Activated naive CD4-positive, alpha-beta T cell treated with anti-CD3 and anti-CD28 coated beads, Interleukin-2, amount 10 ng/mL, durations not matched to agents 7 days and 5 days (primary cell): ENCODE measurements around the gene FAM89B.

Source experiments
- CTCF ChIA-PET: fragments of 350-600 bp; sonication (Branson Sonifier 250); formaldehyde crosslinking; loops from one replicate; lab custom pipeline; 2021; ENCODE audit warnings: antibody characterized with exemption; lab: Charles Lee
- DNase-seq: peaks from one replicate; pipeline ENCODE4 v3.0.0-alpha.2; 2020
- H3K27ac Mint-ChIP-seq: one replicate; pipeline ENCODE4 v1.8.0; 2021; ENCODE audit warnings: mild to moderate bottlenecking, moderate library complexity, mixed read lengths
- H3K27me3 Mint-ChIP-seq: one replicate; pipeline ENCODE4 v1.8.0; 2021; ENCODE audit warnings: mild to moderate bottlenecking, mixed read lengths
- H3K36me3 Mint-ChIP-seq: one replicate; pipeline ENCODE4 v1.8.0; 2021; ENCODE audit warnings: mixed read lengths
- H3K4me1 Mint-ChIP-seq: one replicate; pipeline ENCODE4 v1.8.0; 2021; ENCODE audit warnings: mixed read lengths
- H3K4me3 Mint-ChIP-seq: one replicate; pipeline ENCODE4 v1.8.0; 2021; ENCODE audit warnings: mild to moderate bottlenecking, moderate library complexity, mixed read lengths
- H3K9me3 Mint-ChIP-seq: one replicate; pipeline ENCODE4 v1.8.0; 2021; ENCODE audit warnings: mixed read lengths

FAM89B gene

GRCh38 chr11:65599216-65599954 is 27.0 kb downstream of the FAM89B start:
- CTCF ChIA-PET: interaction anchor here (1.0 kb wide), 1 partner anchor 11 kb away, joined by 3 read pairs; no protein-coding TSS in a partner anchor
- H3K36me3 Mint-ChIP-seq: peaks cover 19% of the 10 kb centered on the region
- DNase-seq: no peak
- H3K27ac Mint-ChIP-seq: no peak overlapping the region
- no peaks in the 10 kb centered on the region for H3K9me3 Mint-ChIP-seq
- no peaks in the 10 kb centered on the region for H3K27me3 Mint-ChIP-seq
- H3K4me3 Mint-ChIP-seq: no peak overlapping the region
- H3K4me1 Mint-ChIP-seq: peaks cover 17% of the 10 kb centered on the region

- no peak for DNase-seq
- Mint-ChIP-seq H3K27ac (no peak overlapping the region), H3K27me3 (no peaks in the 10 kb centered on the region), H3K36me3 (peaks cover 21% of the 10 kb centered on the region), H3K9me3 (no peaks in the 10 kb centered on the region), H3K4me1 (peaks cover 14% of the 10 kb centered on the region), H3K4me3 (no peak overlapping the region)
- CTCF ChIA-PET: interaction anchor here (1.0 kb wide), 1 partner anchor 11 kb away, joined by 3 read pairs; no protein-coding TSS in a partner anchor
Observed at GRCh38 chr11:65599955-65600246, 27.6 kb downstream of the FAM89B start.

GRCh38 chr11:65604258-65604657 is 31.9 kb downstream of the FAM89B start:
- Mint-ChIP-seq H3K4me3 (no peak overlapping the region), H3K4me1 (peaks cover 8% of the 10 kb centered on the region), H3K9me3 (no peaks in the 10 kb centered on the region), H3K27me3 (no peaks in the 10 kb centered on the region), H3K27ac (no peak overlapping the region), H3K36me3 (peaks cover 40% of the 10 kb centered on the region)
- CTCF ChIA-PET: interaction anchor here (2.2 to 3.1 kb wide), 2 partner anchors 9 to 10 kb away, joined by 7 to 21 read pairs; no protein-coding TSS in a partner anchor
- DNase-seq: no peak

- no peak overlapping the region for H3K4me3 Mint-ChIP-seq
- CTCF ChIA-PET: interaction anchor here (1.1 kb wide), 1 partner anchor 13 kb away, joined by 5 read pairs; no protein-coding TSS in a partner anchor
- H3K4me1 Mint-ChIP-seq: peaks cover 36% of the 10 kb centered on the region
- no peak overlapping the region for H3K27ac Mint-ChIP-seq
- no peaks in the 10 kb centered on the region for H3K9me3 Mint-ChIP-seq
- peaks cover 51% of the 10 kb centered on the region for H3K36me3 Mint-ChIP-seq
- no peak for DNase-seq
- H3K27me3 Mint-ChIP-seq: no peaks in the 10 kb centered on the region
Observed at GRCh38 chr11:65606876-65607613, 34.7 kb downstream of the FAM89B start.

- peaks cover 55% of the 10 kb centered on the region for H3K36me3 Mint-ChIP-seq
Observed at GRCh38 chr11:65607614-65608426, 35.5 kb downstream of the FAM89B start.

GRCh38 chr11:65609229-65609628 is 36.9 kb downstream of the FAM89B start:
- CTCF ChIA-PET: interaction anchor here (0.8 kb wide), 2 partner anchors 13 to 16 kb away, joined by 3 read pairs; no protein-coding TSS in a partner anchor
- Mint-ChIP-seq H3K36me3 (peaks cover 51% of the 10 kb centered on the region), H3K27ac (peak overlapping the region; percentile 56)

More at GRCh38 chr11:65607614-65608426, 35.5 kb downstream of the FAM89B start:
- no peak for DNase-seq
- Mint-ChIP-seq H3K27ac (no peak overlapping the region), H3K4me3 (no peak overlapping the region), H3K27me3 (no peaks in the 10 kb centered on the region), H3K4me1 (peaks cover 44% of the 10 kb centered on the region), H3K9me3 (no peaks in the 10 kb centered on the region)
- CTCF ChIA-PET: interaction anchor here (1.1 to 1.3 kb wide), 2 partner anchors 14 to 67 kb away, joined by 3 to 5 read pairs; no protein-coding TSS in a partner anchor

GRCh38 chr11:65609665-65610064 is 37.3 kb downstream of the FAM89B start:
- Mint-ChIP-seq H3K27ac (peak overlapping the region; percentile 64), H3K36me3 (peaks cover 47% of the 10 kb centered on the region), H3K4me1 (peaks cover 49% of the 10 kb centered on the region), H3K27me3 (no peaks in the 10 kb centered on the region), H3K4me3 (peak overlapping the region; percentile 30), H3K9me3 (no peaks in the 10 kb centered on the region)
- no peak for DNase-seq
- CTCF ChIA-PET: interaction anchor here (0.8 to 1.3 kb wide), 2 partner anchors 13 to 16 kb away, joined by 3 to 7 read pairs; no protein-coding TSS in a partner anchor

More at GRCh38 chr11:65609229-65609628, 36.9 kb downstream of the FAM89B start:
- peaks cover 49% of the 10 kb centered on the region for H3K4me1 Mint-ChIP-seq
- no peaks in the 10 kb centered on the region for H3K27me3 Mint-ChIP-seq
- no peak for DNase-seq
- no peak overlapping the region for H3K4me3 Mint-ChIP-seq
- no peaks in the 10 kb centered on the region for H3K9me3 Mint-ChIP-seq

GRCh38 chr11:65610404-65610803 is 38.1 kb downstream of the FAM89B start:
- Mint-ChIP-seq H3K4me1 (peaks cover 49% of the 10 kb centered on the region), H3K27me3 (no peaks in the 10 kb centered on the region), H3K4me3 (peak overlapping the region; percentile 30), H3K9me3 (no peaks in the 10 kb centered on the region), H3K36me3 (peaks cover 47% of the 10 kb centered on the region), H3K27ac (peak overlapping the region; percentile 64)
- CTCF ChIA-PET: interaction anchor here (0.8 to 1.3 kb wide), 6 partner anchors 11 to 37 kb away, joined by 3 to 7 read pairs (median 3); partner anchors contain the start of gene KCNK7
- DNase-seq: no peak

GRCh38 chr11:65611028-65611757 is 38.9 kb downstream of the FAM89B start:
- CTCF ChIA-PET: interaction anchor here (1.0 to 1.3 kb wide), 5 partner anchors 11 to 38 kb away, joined by 3 to 7 read pairs (median 3); partner anchors contain the start of gene KCNK7
- peak overlapping the region; percentile 97 for H3K4me3 Mint-ChIP-seq
- no peak for DNase-seq
- peaks cover 41% of the 10 kb centered on the region for H3K36me3 Mint-ChIP-seq
- H3K4me1 Mint-ChIP-seq: peaks cover 49% of the 10 kb centered on the region
- no peaks in the 10 kb centered on the region for H3K9me3 Mint-ChIP-seq
- H3K27ac Mint-ChIP-seq: peak overlapping the region; percentile 64
- no peaks in the 10 kb centered on the region for H3K27me3 Mint-ChIP-seq

GRCh38 chr11:65611758-65612603 is 39.6 kb downstream of the FAM89B start:
- Mint-ChIP-seq H3K27me3 (no peaks in the 10 kb centered on the region), H3K27ac (peak overlapping the region; percentile 87), H3K4me3 (peak overlapping the region; percentile 97), H3K9me3 (no peaks in the 10 kb centered on the region), H3K4me1 (peaks cover 57% of the 10 kb centered on the region), H3K36me3 (peaks cover 41% of the 10 kb centered on the region)
- no peak for DNase-seq
- CTCF ChIA-PET: interaction anchor here (1.0 to 2.0 kb wide), 7 partner anchors 9 to 71 kb away, joined by 3 to 11 read pairs (median 5); partner anchors contain the start of gene SIPA1

GRCh38 chr11:65612691-65613090 is 40.4 kb downstream of the FAM89B start:
- Mint-ChIP-seq H3K27ac (peak overlapping the region; percentile 97), H3K27me3 (no peaks in the 10 kb centered on the region), H3K4me3 (peak overlapping the region; percentile 97), H3K9me3 (no peaks in the 10 kb centered on the region), H3K4me1 (peaks cover 63% of the 10 kb centered on the region), H3K36me3 (peaks cover 42% of the 10 kb centered on the region)
- CTCF ChIA-PET: interaction anchor here (1.0 to 2.0 kb wide), 7 partner anchors 9 to 72 kb away, joined by 3 to 11 read pairs (median 5); partner anchors contain the start of gene SIPA1
- no peak for DNase-seq
